OCI-LY7 (cell line): Measurements from ENCODE around the gene GJA5. TPM values are rescaled to one million over a fixed set of nuclear protein-coding genes. Genes with fewer than 3 reads are reported as not detected.

Experiments used
- BruUV-seq: library from RNA; stranded (reverse); fragments of 400-500 nt; replicated peaks from 2 replicates; lab custom pipeline; 2021; lab: Mats Ljungman, UMichigan
- CTCF ChIA-PET: fragments of 300-600 bp; sonication (Branson Sonifier 250); formaldehyde crosslinking; loops from one replicate; lab custom pipeline; 2022; ENCODE audit warnings: antibody characterized with exemption; ENCODE audit not compliant: unreplicated experiment; lab: Charles Lee
- POLR2A ChIA-PET: fragments of 300-600 bp; sonication (Branson Sonifier 250); formaldehyde crosslinking; loops from one replicate; lab custom pipeline; 2022; ENCODE audit warnings: antibody characterized with exemption; lab: Charles Lee
- DNase-seq: peaks from one replicate; pipeline ENCODE4 v3.0.0-alpha.2; 2015; ENCODE audit warnings: low spot score
- H2AFZ ChIP-seq: fragments of 200-600 bp; sonication (generic), shearing (Covaris generic); 2 replicates; pipeline ENCODE4 v1.6.1; 2014; ENCODE audit warnings: mild to moderate bottlenecking, antibody characterized with exemption, low read length, moderate library complexity
- H3K27ac ChIP-seq: fragments of 200-600 bp; sonication (generic); 2 replicates; pipeline ENCODE4 v1.5.1; 2014; ENCODE audit warnings: mixed run types, low read depth, mild to moderate bottlenecking, moderate library complexity, low read length, inconsistent platforms; ENCODE audit not compliant: poor library complexity, severe bottlenecking
- H3K36me3 ChIP-seq: fragments of 200-600 bp; sonication (generic); 2 replicates; pipeline ENCODE4 v1.6.1; 2014; ENCODE audit warnings: mild to moderate bottlenecking, antibody characterized with exemption, low read length, moderate library complexity, mixed read lengths; ENCODE audit not compliant: insufficient read depth
- H3K4me1 ChIP-seq: fragments of 200-600 bp; sonication (generic); 2 replicates; pipeline ENCODE4 v1.5.1; 2014; ENCODE audit warnings: mild to moderate bottlenecking, low read length; ENCODE audit not compliant: insufficient read depth, poor library complexity, severe bottlenecking
- H3K4me2 ChIP-seq: fragments of 200-600 bp; sonication (generic); 2 replicates; pipeline ENCODE4 v1.6.1; 2014; ENCODE audit warnings: mild to moderate bottlenecking, low read length
- H3K4me3 ChIP-seq: fragments of 200-600 bp; sonication (generic); 2 replicates; pipeline ENCODE4 v1.5.1; 2014; ENCODE audit warnings: mild to moderate bottlenecking, low read depth, low read length; ENCODE audit not compliant: poor library complexity, severe bottlenecking
- H3K79me2 ChIP-seq: fragments of 200-600 bp; sonication (generic); 2 replicates; pipeline ENCODE4 v1.6.1; 2016; ENCODE audit warnings: low read depth, mild to moderate bottlenecking, low read length, moderate library complexity, mixed read lengths; ENCODE audit not compliant: insufficient read depth
- H3K9me2 ChIP-seq: fragments of 200-600 bp; sonication (generic); 2 replicates; pipeline ENCODE4 v1.6.1; 2016; ENCODE audit warnings: mild to moderate bottlenecking, low read length, mixed read lengths; ENCODE audit not compliant: insufficient read depth
- H3K9me3 ChIP-seq: fragments of 200-600 bp; sonication (generic); 2 replicates; pipeline ENCODE4 v1.6.1; 2014; ENCODE audit warnings: mild to moderate bottlenecking, mixed run types, low read length, mixed read lengths
- H4K20me1 ChIP-seq: fragments of 200-600 bp; sonication (generic); 2 replicates; pipeline ENCODE4 v1.6.1; 2014; ENCODE audit warnings: mild to moderate bottlenecking, antibody characterized with exemption, low read length, moderate library complexity, mixed read lengths; ENCODE audit not compliant: insufficient read depth
- EZH2phosphoT487 ChIP-seq: fragments of 200-600 bp; sonication (generic); IDR thresholded peaks from 2 replicates; pipeline ENCODE4 v1.6.1; 2018; ENCODE audit warnings: low read depth, borderline replicate concordance, mild to moderate bottlenecking, mixed run types, antibody characterized with exemption, low read length, moderate library complexity, mixed read lengths
- intact Hi-C: fragments of 100-400 bp; cut with micrococcal nuclease; formaldehyde crosslinking; loops from one replicate; pipeline ENCODE4 v1.10.0; 2022; ENCODE audit not compliant: unreplicated experiment
- total RNA-seq, 2 experiments: library from RNA; depleted of rRNA in 1 of 2; stranded (reverse); fragments of >200 nt in 1 of 2; shearing (Covaris generic) in 1 of 2; gene quantifications; 2 replicates each; pipeline ENCODE4 v1.2.3, GENCODE V29; 2014 to 2022
- TF ChIP-seq, protein P1 (sequence below): fragments of 200-600 bp; sonication (generic); conservative IDR thresholded peaks from 2 replicates; pipeline ENCODE4 v1.5.1; 2014; ENCODE audit warnings: mild to moderate bottlenecking, antibody characterized with exemption, low read length, moderate library complexity, mixed read lengths

Gene GJA5
- total RNA-seq, 2 experiments from 2014 or later = not detected

- intact Hi-C loops = loop anchor here (1.0 kb wide), 1 partner anchor 16 kb away; no protein-coding TSS in a partner anchor
- no peaks in the 10 kb centered on the region for H3K9me3 ChIP-seq
- H2AFZ ChIP-seq = no peak overlapping the region
- ChIA-PET CTCF (no interaction called here), POLR2A (no interaction called here)
- no peak for DNase-seq
- no peaks in the 10 kb centered on the region for H4K20me1 ChIP-seq
- no peak overlapping the region for H3K4me3 ChIP-seq
- no peak for TF ChIP-seq EZH2phosphoT487
- TF ChIP-seq, protein P1, sequence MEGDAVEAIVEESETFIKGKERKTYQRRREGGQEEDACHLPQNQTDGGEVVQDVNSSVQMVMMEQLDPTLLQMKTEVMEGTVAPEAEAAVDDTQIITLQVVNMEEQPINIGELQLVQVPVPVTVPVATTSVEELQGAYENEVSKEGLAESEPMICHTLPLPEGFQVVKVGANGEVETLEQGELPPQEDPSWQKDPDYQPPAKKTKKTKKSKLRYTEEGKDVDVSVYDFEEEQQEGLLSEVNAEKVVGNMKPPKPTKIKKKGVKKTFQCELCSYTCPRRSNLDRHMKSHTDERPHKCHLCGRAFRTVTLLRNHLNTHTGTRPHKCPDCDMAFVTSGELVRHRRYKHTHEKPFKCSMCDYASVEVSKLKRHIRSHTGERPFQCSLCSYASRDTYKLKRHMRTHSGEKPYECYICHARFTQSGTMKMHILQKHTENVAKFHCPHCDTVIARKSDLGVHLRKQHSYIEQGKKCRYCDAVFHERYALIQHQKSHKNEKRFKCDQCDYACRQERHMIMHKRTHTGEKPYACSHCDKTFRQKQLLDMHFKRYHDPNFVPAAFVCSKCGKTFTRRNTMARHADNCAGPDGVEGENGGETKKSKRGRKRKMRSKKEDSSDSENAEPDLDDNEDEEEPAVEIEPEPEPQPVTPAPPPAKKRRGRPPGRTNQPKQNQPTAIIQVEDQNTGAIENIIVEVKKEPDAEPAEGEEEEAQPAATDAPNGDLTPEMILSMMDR = no peak
- no peaks in the 10 kb centered on the region for H3K79me2 ChIP-seq
- no TSS peak for BruUV-seq
- H3K4me2 ChIP-seq = no peak overlapping the region
- H3K4me1 ChIP-seq = no peaks in the 10 kb centered on the region
- no peaks in the 10 kb centered on the region for H3K9me2 ChIP-seq
- H3K27ac ChIP-seq = no peak overlapping the region
- no peaks in the 10 kb centered on the region for H3K36me3 ChIP-seq
These were observed 9.7 kb downstream of the GJA5 start for GRCh38 chr1:147750618-147751217.

DNA sequence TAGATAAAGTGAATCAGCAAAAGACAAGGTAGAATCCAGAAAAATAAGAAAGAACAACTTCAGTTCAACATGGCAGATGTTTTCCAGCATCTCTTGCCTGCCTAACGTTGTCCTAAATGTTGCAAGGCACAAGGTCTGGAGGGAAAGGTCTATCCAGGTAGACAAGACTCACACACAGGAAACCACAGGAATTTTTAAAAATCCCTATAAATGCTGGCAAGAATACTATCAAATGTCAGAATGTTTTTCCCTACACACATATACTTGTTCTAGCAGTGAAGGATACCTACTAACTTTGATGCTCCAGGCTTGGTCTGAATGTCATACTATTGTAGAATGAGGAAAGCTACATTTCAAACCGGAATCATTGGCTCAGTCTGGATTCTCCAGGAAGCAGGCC, 10.6 kb downstream of the GJA5 start:
- H3K9me2 ChIP-seq = no peaks in the 10 kb centered on the region
- H3K27ac ChIP-seq = no peak overlapping the region
- intact Hi-C loops = loop anchor here (1.0 kb wide), 1 partner anchor 15 kb away; no protein-coding TSS in a partner anchor
- H3K9me3 ChIP-seq = no peaks in the 10 kb centered on the region
- ChIA-PET POLR2A (no interaction called here), CTCF (no interaction called here)
- no peak for DNase-seq
- H3K4me2 ChIP-seq = no peak overlapping the region
- no peak overlapping the region for H2AFZ ChIP-seq
- no peaks in the 10 kb centered on the region for H3K4me1 ChIP-seq
- no peaks in the 10 kb centered on the region for H4K20me1 ChIP-seq
- no peaks in the 10 kb centered on the region for H3K36me3 ChIP-seq
- TF ChIP-seq EZH2phosphoT487 = no peak
- TF ChIP-seq, protein P1 = no peak
- H3K79me2 ChIP-seq = no peaks in the 10 kb centered on the region
- no TSS peak for BruUV-seq
- H3K4me3 ChIP-seq = no peak overlapping the region

DNA sequence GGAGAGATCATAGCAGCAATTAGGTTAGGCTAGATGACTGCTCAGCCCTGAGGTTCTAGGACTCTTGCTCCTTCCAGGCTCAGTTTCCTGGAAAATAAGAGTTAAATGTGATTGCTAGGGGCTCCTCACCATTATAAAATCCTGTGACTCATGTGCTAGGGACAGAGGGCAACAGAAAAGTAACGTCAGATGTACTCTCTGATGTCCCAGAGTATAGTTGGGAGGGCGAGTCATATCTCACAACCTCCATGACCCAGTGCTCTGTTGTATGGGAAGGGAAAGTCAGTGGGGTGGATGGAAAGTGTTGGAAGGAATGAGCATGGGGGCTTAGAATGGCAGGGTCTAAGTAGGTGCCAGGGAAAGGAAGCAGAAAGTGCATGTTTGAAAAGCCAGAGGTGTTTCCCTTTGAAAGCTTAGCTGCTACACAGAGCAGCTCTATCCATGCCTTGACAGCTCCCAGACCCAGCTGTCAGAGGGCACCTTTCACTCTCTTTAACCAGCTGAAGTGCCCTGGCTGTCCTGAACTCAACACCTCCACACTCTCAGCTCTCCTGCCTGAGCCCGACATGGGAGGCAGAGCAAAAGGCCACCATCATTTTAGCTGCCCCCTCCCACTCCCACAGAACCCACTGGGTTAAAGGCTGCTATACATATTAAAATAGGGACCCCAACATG, 11.6 kb downstream of the GJA5 start:
- intact Hi-C loops = no loop called here
- Histone ChIP-seq H3K4me2 (no peak overlapping the region), H3K27ac (no peak overlapping the region), H3K9me3 (no peaks in the 10 kb centered on the region), H3K79me2 (no peaks in the 10 kb centered on the region), H3K9me2 (no peaks in the 10 kb centered on the region), H3K36me3 (no peaks in the 10 kb centered on the region), H3K4me3 (no peak overlapping the region), H4K20me1 (no peaks in the 10 kb centered on the region), H2AFZ (no peak overlapping the region), H3K4me1 (no peaks in the 10 kb centered on the region)
- no peak for TF ChIP-seq EZH2phosphoT487
- TF ChIP-seq, protein P1 = no peak
- DNase-seq = no peak
- ChIA-PET POLR2A (interaction anchor here (1.3 kb wide), 1 partner anchor 24 kb away, joined by 4 read pairs; no protein-coding TSS in a partner anchor), CTCF (no interaction called here)
- no TSS peak for BruUV-seq
